Fibroblast of lung (primary cell): ENCODE data around the gene ANKRD44. TPM values are rescaled to one million over a fixed set of nuclear protein-coding genes. Genes with fewer than 3 reads are reported as not detected.

Experiments used
- DNase-seq, 2 donors: peaks; one replicate each; pipeline versions ENCODE4 v3.0.0 to v3.0.0-alpha.2; 2010; ENCODE audit warnings: low read depth in 2 of 2
- H2AFZ ChIP-seq: 2 replicates; pipeline ENCODE4 v1.5.1; 2012; ENCODE audit warnings: low read length, control low read depth, inconsistent platforms
- H3K27ac ChIP-seq: 2 replicates; pipeline ENCODE4 v1.5.1; 2011; ENCODE audit warnings: low read length, control low read depth; ENCODE audit not compliant: insufficient read depth
- H3K27me3 ChIP-seq: 2 replicates; pipeline ENCODE4 v1.5.1; 2011; ENCODE audit warnings: mild to moderate bottlenecking, low read length; ENCODE audit not compliant: control insufficient read depth, insufficient read depth
- H3K36me3 ChIP-seq: 2 replicates; pipeline ENCODE4 v1.5.1; 2011; ENCODE audit warnings: low read length; ENCODE audit not compliant: control insufficient read depth, insufficient read depth
- H3K4me1 ChIP-seq: 2 replicates; pipeline ENCODE4 v1.5.1; 2011; ENCODE audit warnings: low read length; ENCODE audit not compliant: control insufficient read depth, insufficient read depth; ENCODE audit errors: extremely low read depth
- H3K4me2 ChIP-seq: 2 replicates; pipeline ENCODE4 v1.5.1; 2011; ENCODE audit warnings: low read length, control low read depth; ENCODE audit not compliant: insufficient read depth; ENCODE audit errors: extremely low read depth
- H3K4me3 ChIP-seq, 4 experiments: fragments of 200-600 bp in 1 of 4; sonication (generic) in 1 of 4; replicated peaks in 1 of 4; 2 replicates each; pipeline ENCODE4 v1.5.1; 2011 to 2016; ENCODE audit warnings: low read length in 4 of 4, low read depth in 3 of 4, mild to moderate bottlenecking in 3 of 4, control low read depth in 2 of 4, inconsistent platforms in 1 of 4, mixed read lengths in 1 of 4; ENCODE audit not compliant: insufficient read depth in 1 of 4; ENCODE audit errors: control extremely low read depth in 1 of 4
- H3K79me2 ChIP-seq: 2 replicates; pipeline ENCODE4 v1.5.1; 2012; ENCODE audit warnings: mild to moderate bottlenecking, low read length, inconsistent platforms; ENCODE audit not compliant: control insufficient read depth, insufficient read depth
- H3K9ac ChIP-seq: 2 replicates; pipeline ENCODE4 v1.5.1; 2011; ENCODE audit warnings: mild to moderate bottlenecking, low read length, control low read depth; ENCODE audit not compliant: insufficient read depth
- H3K9me3 ChIP-seq: 2 replicates; pipeline ENCODE4 v1.5.1; 2012; ENCODE audit warnings: low read depth, low read length; ENCODE audit not compliant: control insufficient read depth, insufficient read depth
- H4K20me1 ChIP-seq: 2 replicates; pipeline ENCODE4 v1.5.1; 2011; ENCODE audit warnings: low read length; ENCODE audit not compliant: control insufficient read depth, insufficient read depth; ENCODE audit errors: extremely low read depth
- EZH2 ChIP-seq: IDR thresholded peaks from 2 replicates; pipeline ENCODE4 v1.5.1; 2012; ENCODE audit warnings: low read length, control low read depth, mild to moderate bottlenecking; ENCODE audit errors: missing control alignments
- polyA plus RNA-seq, 2 donors: library from polyadenylated mRNA; depleted of rRNA in 1 of 2; stranded (reverse) in 1 of 2; unstranded in 1 of 2; fragments of >200 nt; gene quantifications; 2 replicates each; pipeline ENCODE4 v1.2.1, GENCODE V29; 2011 to 2012; ENCODE audit warnings: missing spikeins in 1 of 2
- total RNA-seq: library from RNA; depleted of rRNA; stranded (reverse); fragments of >200 nt; gene quantifications from 2 replicates; pipeline ENCODE4 v1.2.1, GENCODE V29; 2014
- TF ChIP-seq, protein P1 (sequence below), 2 donors: IDR thresholded peaks in 1 of 2; conservative IDR thresholded peaks in 1 of 2; 1 replicate in 1 of 2; 2 replicates in 1 of 2; pipeline ENCODE4 v1.5.1; 2011 to 2012; ENCODE audit warnings: low read length in 2 of 2, control low read depth in 1 of 2, inconsistent platforms in 1 of 2, low read depth in 1 of 2, mild to moderate bottlenecking in 1 of 2

The ANKRD44 gene
- total and polyA plus RNA-seq, 2 donors (not counting 1 experiment from before 2014, with no cell fraction given): 7.6 to 9.7 TPM

DNA sequence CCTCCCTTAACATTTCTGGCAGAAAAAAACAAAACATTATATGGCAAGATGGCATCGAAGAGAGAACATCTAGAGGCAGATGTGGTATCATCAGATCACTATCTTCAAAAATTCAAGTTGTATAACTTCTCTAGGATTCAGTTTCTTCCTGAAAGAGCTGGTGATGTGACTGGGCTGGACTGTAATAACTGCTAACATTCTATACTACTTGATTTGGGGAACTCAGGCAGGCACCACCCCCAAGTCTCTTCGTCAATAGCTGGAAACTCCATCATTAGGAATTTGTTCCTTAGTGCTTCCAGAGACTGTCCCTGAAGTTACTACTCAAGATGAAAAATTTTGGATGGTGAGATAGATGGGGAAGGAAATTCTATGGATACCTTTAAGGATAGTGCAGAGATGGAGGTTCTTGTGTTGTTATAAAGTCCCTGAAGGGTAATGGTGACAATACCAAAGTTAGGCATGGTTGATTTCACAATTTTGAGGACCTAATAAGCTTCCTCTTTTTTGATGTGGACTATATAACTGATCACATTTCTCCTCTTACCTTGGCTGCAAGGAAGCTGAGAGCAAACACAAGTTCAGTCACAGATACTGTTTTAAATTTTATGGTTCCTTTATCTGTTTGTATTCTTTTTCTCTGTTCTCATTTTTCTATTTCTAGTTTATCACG, 324.9 kb downstream of the ANKRD44 start:
- TF ChIP-seq, protein P1, sequence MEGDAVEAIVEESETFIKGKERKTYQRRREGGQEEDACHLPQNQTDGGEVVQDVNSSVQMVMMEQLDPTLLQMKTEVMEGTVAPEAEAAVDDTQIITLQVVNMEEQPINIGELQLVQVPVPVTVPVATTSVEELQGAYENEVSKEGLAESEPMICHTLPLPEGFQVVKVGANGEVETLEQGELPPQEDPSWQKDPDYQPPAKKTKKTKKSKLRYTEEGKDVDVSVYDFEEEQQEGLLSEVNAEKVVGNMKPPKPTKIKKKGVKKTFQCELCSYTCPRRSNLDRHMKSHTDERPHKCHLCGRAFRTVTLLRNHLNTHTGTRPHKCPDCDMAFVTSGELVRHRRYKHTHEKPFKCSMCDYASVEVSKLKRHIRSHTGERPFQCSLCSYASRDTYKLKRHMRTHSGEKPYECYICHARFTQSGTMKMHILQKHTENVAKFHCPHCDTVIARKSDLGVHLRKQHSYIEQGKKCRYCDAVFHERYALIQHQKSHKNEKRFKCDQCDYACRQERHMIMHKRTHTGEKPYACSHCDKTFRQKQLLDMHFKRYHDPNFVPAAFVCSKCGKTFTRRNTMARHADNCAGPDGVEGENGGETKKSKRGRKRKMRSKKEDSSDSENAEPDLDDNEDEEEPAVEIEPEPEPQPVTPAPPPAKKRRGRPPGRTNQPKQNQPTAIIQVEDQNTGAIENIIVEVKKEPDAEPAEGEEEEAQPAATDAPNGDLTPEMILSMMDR (conservative IDR thresholded peaks at IDR 0.05 in 1 of 2, IDR thresholded peaks at IDR 0.05 in 1 of 2; ENCODE audit: low read depth in 1 of 2, low read length in 2 of 2): no peak
- TF ChIP-seq EZH2: no peak
- Histone ChIP-seq H2AFZ (no peak overlapping the region), H3K9me3 (no peaks in the 10 kb centered on the region), H3K27ac (no peak overlapping the region), H3K4me3 (no peak overlapping the region), H4K20me1 (no peaks in the 10 kb centered on the region), H3K27me3 (no peaks in the 10 kb centered on the region), H3K9ac (no peak overlapping the region), H3K36me3 (no peaks in the 10 kb centered on the region), H3K4me2 (no peak overlapping the region), H3K4me1 (peaks cover 3% of the 10 kb centered on the region), H3K79me2 (no peaks in the 10 kb centered on the region)
- DNase-seq: no peak

DNA sequence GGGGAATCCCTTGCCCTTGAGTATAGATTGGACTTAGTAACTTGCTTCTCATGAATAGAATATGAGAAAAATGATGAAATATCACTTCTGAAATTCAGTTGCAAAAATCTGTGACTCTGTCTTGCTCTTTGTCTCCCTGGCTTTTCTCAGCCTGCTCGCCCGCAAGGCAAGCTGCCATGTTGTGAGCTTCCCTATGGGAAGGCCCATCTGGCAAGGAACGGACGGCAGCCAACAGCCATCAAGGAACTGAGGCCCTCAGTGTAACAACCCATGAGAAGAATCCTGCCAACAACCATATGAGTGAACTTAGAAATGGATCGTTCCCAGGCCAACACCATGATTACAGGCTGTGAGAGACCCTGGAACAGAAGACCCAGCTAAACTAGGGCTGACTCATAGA, 325.7 kb downstream of the ANKRD44 start:
- H3K79me2 ChIP-seq: no peaks in the 10 kb centered on the region

DNA sequence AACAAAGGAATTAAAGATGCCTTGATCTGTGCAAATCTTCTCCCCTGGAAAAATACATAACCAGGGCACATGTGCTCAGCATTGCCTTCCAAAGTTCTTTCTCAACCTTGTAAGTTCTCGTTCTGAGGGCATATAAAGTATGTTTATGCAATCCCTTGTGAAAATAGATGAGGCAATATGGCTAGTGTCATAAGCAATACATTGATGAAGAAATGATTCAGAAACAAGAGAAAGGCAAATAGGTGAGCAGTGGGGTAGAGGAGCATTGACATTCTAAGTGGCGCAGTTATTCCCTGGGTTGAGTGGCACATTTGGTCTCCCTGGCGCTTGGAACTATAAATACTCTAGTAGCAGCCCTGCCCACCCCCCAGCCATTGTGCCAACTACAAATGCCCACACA, 326.6 kb downstream of the ANKRD44 start:
- DNase-seq: peak in 1 of 2 donors; percentile 91
- H3K9me3 ChIP-seq: no peaks in the 10 kb centered on the region
- no peaks in the 10 kb centered on the region for H3K27me3 ChIP-seq
- peaks cover 3% of the 10 kb centered on the region for H3K4me1 ChIP-seq
- no peak overlapping the region for H2AFZ ChIP-seq
- H3K4me2 ChIP-seq: no peak overlapping the region
- no peaks in the 10 kb centered on the region for H4K20me1 ChIP-seq
- H3K27ac ChIP-seq: no peak overlapping the region
- no peaks in the 10 kb centered on the region for H3K36me3 ChIP-seq
- H3K79me2 ChIP-seq: no peaks in the 10 kb centered on the region
- H3K4me3 ChIP-seq: no peak overlapping the region
- TF ChIP-seq EZH2: no peak
- TF ChIP-seq, protein P1 (conservative IDR thresholded peaks at IDR 0.05 in 1 of 2, IDR thresholded peaks at IDR 0.05 in 1 of 2; ENCODE audit: low read depth in 1 of 2, low read length in 2 of 2): no peak
- no peak overlapping the region for H3K9ac ChIP-seq

More for the DNA sequence above, 325.7 kb downstream of the ANKRD44 start:
- TF ChIP-seq EZH2: no peak
- TF ChIP-seq, protein P1 (conservative IDR thresholded peaks at IDR 0.05 in 1 of 2, IDR thresholded peaks at IDR 0.05 in 1 of 2; ENCODE audit: low read depth in 1 of 2, low read length in 2 of 2): no peak
- no peak overlapping the region for H2AFZ ChIP-seq
- no peaks in the 10 kb centered on the region for H4K20me1 ChIP-seq
- H3K36me3 ChIP-seq: no peaks in the 10 kb centered on the region
- H3K27me3 ChIP-seq: no peaks in the 10 kb centered on the region
- no peaks in the 10 kb centered on the region for H3K9me3 ChIP-seq
- no peak overlapping the region for H3K27ac ChIP-seq
- no peak overlapping the region for H3K9ac ChIP-seq
- no peak overlapping the region for H3K4me3 ChIP-seq
- no peak for DNase-seq
- peaks cover 3% of the 10 kb centered on the region for H3K4me1 ChIP-seq
- H3K4me2 ChIP-seq: no peak overlapping the region
